ENCODE measurements around the gene SNX10. TPM values are rescaled to one million over a fixed set of nuclear protein-coding genes. Genes with fewer than 3 reads are reported as not detected.

Gene SNX10
- total RNA-seq, 1 experiment from 2014 or later: 9.4 TPM

DNA sequence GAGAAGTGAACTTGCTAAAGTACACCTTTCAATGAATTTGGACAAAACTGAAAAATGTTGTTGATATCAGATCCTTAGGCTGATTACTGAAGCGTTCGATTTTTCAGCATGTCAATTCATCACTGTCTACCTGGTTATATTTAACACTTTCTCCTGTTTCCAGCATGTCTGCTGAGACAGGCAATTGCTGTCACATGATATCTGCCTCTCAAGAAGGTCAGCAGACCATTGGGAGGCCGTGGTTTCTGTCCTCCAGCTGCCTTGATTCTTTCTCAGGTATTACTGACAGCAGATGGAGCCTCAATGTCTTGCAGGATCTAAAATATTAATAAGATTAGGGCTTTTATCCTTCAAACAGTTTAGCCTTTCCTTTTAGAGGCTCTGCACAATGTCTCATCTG lies 127.5 kb downstream of the SNX10 start:
- Histone ChIP-seq H2BK15ac (ENCODE audit: low read depth, low read length) (no peak overlapping the region), H3K79me2 (ENCODE audit: insufficient read depth, low read length) (no peaks in the 10 kb centered on the region), H3T11ph (ENCODE audit: low read length) (no peak overlapping the region), H3K18ac (ENCODE audit: insufficient read length, low read depth, low read length) (no peak overlapping the region), H3K23me2 (ENCODE audit: insufficient read length, low read depth, low read length, poor library complexity, severe bottlenecking) (no peaks in the 10 kb centered on the region), H4K5ac (ENCODE audit: insufficient read length, low read depth, low read length) (no peak overlapping the region), H3K4me2 (ENCODE audit: insufficient read depth, insufficient read length, low read length) (no peak overlapping the region), H4K8ac (replicated peaks; ENCODE audit: insufficient read length, low read depth, low read length) (no peak overlapping the region), H3K23ac (ENCODE audit: insufficient read length, low read depth, low read length) (no peak overlapping the region), H3K9me3 (ENCODE audit: control insufficient read depth, low read depth, low read length) (no peaks in the 10 kb centered on the region), H2AFZ (ENCODE audit: low read length) (no peak overlapping the region), H3K79me1 (ENCODE audit: insufficient read depth, low read depth, low read length, poor library complexity, severe bottlenecking) (no peaks in the 10 kb centered on the region), H2BK12ac (ENCODE audit: insufficient read length, low read depth, low read length) (no peak overlapping the region), H3K4me1 (ENCODE audit: insufficient read depth, low read length) (peaks cover 4% of the 10 kb centered on the region; the same call in 1 of the 2 replicates), H3K4ac (ENCODE audit: low read depth, low read length) (no peak overlapping the region), H2BK120ac (ENCODE audit: low read depth, low read length, poor library complexity, severe bottlenecking) (no peak overlapping the region), H3K27ac (ENCODE audit: insufficient read length, low read depth, low read length) (no peak overlapping the region), H3K27me3 (ENCODE audit: insufficient read depth, low read length) (no peaks in the 10 kb centered on the region), H3K9ac (ENCODE audit: extremely low read depth, insufficient read length, low read length) (no peak overlapping the region), H2BK5ac (ENCODE audit: insufficient read length, low read length) (no peak overlapping the region), H4K20me1 (ENCODE audit: control insufficient read depth, insufficient read depth, insufficient read length) (no peaks in the 10 kb centered on the region), H3K14ac (ENCODE audit: insufficient read depth, low read length) (no peak overlapping the region), H3K56ac (ENCODE audit: insufficient read length, low read depth, low read length) (no peak overlapping the region), H2AK5ac (ENCODE audit: insufficient read length, low read length) (no peak overlapping the region), H4K91ac (ENCODE audit: insufficient read length, low read depth, low read length) (no peak overlapping the region), H2BK20ac (ENCODE audit: low read depth, low read length, poor library complexity, severe bottlenecking) (no peak overlapping the region)
- WGBS (ENCODE audit: extremely low coverage, insufficient read length, low lambda C conversion rate): no CpG with 5 or more reads among the region's 3 CpGs
- DNase-seq: no peak
- H3K4me1 Mint-ChIP-seq: peaks cover 20 to 28% of the 10 kb centered on the region in 2 experiments
- no peak overlapping the region for H3K27ac Mint-ChIP-seq
- no peak overlapping the region for H3K4me3 Mint-ChIP-seq
- TF ChIP-seq, protein P1, sequence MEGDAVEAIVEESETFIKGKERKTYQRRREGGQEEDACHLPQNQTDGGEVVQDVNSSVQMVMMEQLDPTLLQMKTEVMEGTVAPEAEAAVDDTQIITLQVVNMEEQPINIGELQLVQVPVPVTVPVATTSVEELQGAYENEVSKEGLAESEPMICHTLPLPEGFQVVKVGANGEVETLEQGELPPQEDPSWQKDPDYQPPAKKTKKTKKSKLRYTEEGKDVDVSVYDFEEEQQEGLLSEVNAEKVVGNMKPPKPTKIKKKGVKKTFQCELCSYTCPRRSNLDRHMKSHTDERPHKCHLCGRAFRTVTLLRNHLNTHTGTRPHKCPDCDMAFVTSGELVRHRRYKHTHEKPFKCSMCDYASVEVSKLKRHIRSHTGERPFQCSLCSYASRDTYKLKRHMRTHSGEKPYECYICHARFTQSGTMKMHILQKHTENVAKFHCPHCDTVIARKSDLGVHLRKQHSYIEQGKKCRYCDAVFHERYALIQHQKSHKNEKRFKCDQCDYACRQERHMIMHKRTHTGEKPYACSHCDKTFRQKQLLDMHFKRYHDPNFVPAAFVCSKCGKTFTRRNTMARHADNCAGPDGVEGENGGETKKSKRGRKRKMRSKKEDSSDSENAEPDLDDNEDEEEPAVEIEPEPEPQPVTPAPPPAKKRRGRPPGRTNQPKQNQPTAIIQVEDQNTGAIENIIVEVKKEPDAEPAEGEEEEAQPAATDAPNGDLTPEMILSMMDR (conservative IDR thresholded peaks at IDR 0.05): no peak
- H3K27me3 Mint-ChIP-seq (ENCODE audit: low read depth): no peaks in the 10 kb centered on the region
- no peaks in the 10 kb centered on the region; a peak in 1 of 7 replicates for H3K36me3 Mint-ChIP-seq (ENCODE audit: insufficient read depth in 1 of 3, low read depth in 3 of 3)
- no peaks in the 10 kb centered on the region for H3K9me3 Mint-ChIP-seq

Data from H9 (cell line).